Measurements from ENCODE around the gene UBA5.

Gene UBA5

GRCh38 chr3:132721479-132722164 is 61.5 kb downstream of the UBA5 start:
- DNase-seq: peak; percentile 54

- peak; percentile 92 for DNase-seq
These were observed 62.3 kb downstream of the UBA5 start, which contains the start of gene NPHP3 for GRCh38 chr3:132722165-132723023. Gene NPHP3, minus strand, starts transcription at chr3:132722409. Its CDS starts 54 bp downstream, at chr3:132722355.

GRCh38 chr3:132723024-132723950 is 63.2 kb downstream of the UBA5 start:
- DNase-seq: no peak

- peak; percentile 26 for DNase-seq
These were observed 66.3 kb downstream of the UBA5 start for GRCh38 chr3:132726341-132726823.
